Prostate gland (tissue), 2 donors: ENCODE data around the gene KCTD11. TPM values are rescaled to one million over a fixed set of nuclear protein-coding genes. Genes with fewer than 3 reads are reported as not detected.

Experiments
- DNase-seq: peaks from one replicate; pipeline ENCODE4 v3.0.0-alpha.2; 2019; ENCODE audit warnings: low spot score
- H3K27ac ChIP-seq, 2 donors: fragments of 200-600 bp; sonication (generic); 2 replicates each; pipeline ENCODE4 v1.5.1; 2017 to 2019
- H3K27me3 ChIP-seq: fragments of 200-600 bp; sonication (generic); replicated peaks from 2 replicates; pipeline ENCODE4 v1.5.1; 2019; ENCODE audit not compliant: insufficient read depth
- H3K36me3 ChIP-seq, 2 donors: fragments of 200-600 bp; sonication (generic); 1 replicate in 1 of 2; 2 replicates in 1 of 2; pipeline versions ENCODE4 v1.5.1 to v1.8.1; 2017 to 2019
- H3K4me1 ChIP-seq: fragments of 200-600 bp; sonication (generic); replicated peaks from 2 replicates; pipeline ENCODE4 v1.5.1; 2019
- H3K4me3 ChIP-seq, 2 donors: fragments of 200-600 bp; sonication (generic); 2 replicates each; pipeline ENCODE4 v1.5.1; 2017 to 2019
- H3K9me3 ChIP-seq: fragments of 200-600 bp; sonication (generic); 2 replicates; pipeline ENCODE4 v1.5.1; 2017
- POLR2A ChIP-seq: fragments of 450-650 bp; IDR thresholded peaks from one replicate; pipeline ENCODE4 v1.6.1; 2016; ENCODE audit warnings: antibody characterized with exemption, mild to moderate bottlenecking
- POLR2AphosphoS5 ChIP-seq: sonication (generic); formaldehyde crosslinking; IDR thresholded peaks from one replicate; pipeline ENCODE4 v1.6.1; 2017; ENCODE audit warnings: antibody characterized with exemption
- WGBS: methylation state at CpG from one replicate; pipeline ENCODE4 v1.1.5; 2018; 5-methylcytosine and 5-hydroxymethylcytosine counted together
- intact Hi-C: fragments of 100-400 bp; cut with DNase I; formaldehyde crosslinking; loops from one replicate; pipeline ENCODE4 v1.14.2; 2022
- small RNA-seq, 2 donors: library from RNA; depleted of rRNA; stranded (forward); fragments of <200 nt; gene quantifications; one replicate each; pipeline ENCODE3, GENCODE V24; 2016
- total RNA-seq, 2 donors: library from RNA; depleted of rRNA; stranded (reverse); fragments of >200 nt; gene quantifications; one replicate each; pipeline ENCODE4 v1.1.0, GENCODE V29; 2016
- TF ChIP-seq, protein P1 (sequence below), 4 experiments: fragments of 200-600 bp in 2 of 4; fragments of 450-650 bp in 2 of 4; sonication (generic) in 2 of 4; IDR thresholded peaks; 1 replicate in 3 of 4; 2 replicates in 1 of 4; pipeline ENCODE4 v1.5.1; 2016 to 2019; ENCODE audit warnings: antibody characterized with exemption in 4 of 4, mild to moderate bottlenecking in 2 of 4, moderate library complexity in 2 of 4

Gene KCTD11
- total RNA-seq, 2 donors from 2014 or later = 8.9 to 15.2 TPM

DNA sequence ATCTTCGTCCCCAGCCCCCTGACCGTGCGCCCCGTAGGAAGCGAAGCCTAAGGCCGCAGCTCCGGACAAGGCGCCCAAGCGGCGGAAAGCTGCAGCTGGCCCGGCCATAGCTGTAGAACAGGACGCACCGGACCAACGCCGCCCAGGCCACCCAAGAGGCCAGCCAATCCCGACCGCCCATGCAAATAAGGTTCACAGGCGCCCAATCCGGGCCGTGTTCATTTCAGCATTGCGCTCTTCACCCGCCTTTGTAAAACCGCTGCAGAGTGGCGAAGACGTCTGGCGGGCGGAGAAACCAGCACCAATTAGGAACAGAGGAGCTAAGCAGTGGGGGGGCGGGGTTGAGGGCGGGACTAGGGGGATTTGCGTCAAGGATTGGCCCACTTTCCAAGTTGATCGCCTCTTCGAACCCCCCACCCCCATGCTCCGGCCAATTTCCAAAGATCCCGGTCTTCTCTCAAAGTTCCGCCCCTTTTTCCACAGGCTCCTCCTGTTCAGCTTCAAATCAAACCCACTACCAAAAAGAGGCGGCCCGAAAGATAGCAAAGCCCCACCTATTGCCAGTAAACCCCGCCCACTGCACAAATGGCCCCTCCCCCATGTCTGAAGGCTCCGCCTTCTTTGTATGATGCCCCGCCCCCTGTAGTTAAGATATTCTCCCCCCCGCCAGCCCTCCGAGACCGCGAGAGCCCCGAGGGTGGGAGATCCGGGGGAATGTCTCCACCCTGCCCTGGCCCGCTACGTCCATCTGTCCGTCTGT lies 52.2 kb downstream of the KCTD11 start, which contains the start of gene TMEM256:
Gene TMEM256 (minus strand): TSS at position 121 of the 760 bp plus-strand sequence. CDS start 13 bp downstream, at position 108.
- H3K4me3 ChIP-seq = peak within 1 kb of the TSS; percentile 70 to 80
- H3K4me1 ChIP-seq = no peaks in the 10 kb centered on the region
- WGBS = under 1% methylated on average over 49 of the region's 49 CpGs
- intact Hi-C loops = loop anchor here (5.0 kb wide), 1 partner anchor 73 kb away; the partner anchor contains the start of gene ZBTB4
- no peaks in the 10 kb centered on the region for H3K36me3 ChIP-seq
- DNase-seq = peak; percentile 99
- H3K27me3 ChIP-seq = no peaks in the 10 kb centered on the region
- H3K9me3 ChIP-seq = no peaks in the 10 kb centered on the region
- H3K27ac ChIP-seq = peak within 1 kb of the TSS; percentile 83 to 86
- TF ChIP-seq, protein P1, sequence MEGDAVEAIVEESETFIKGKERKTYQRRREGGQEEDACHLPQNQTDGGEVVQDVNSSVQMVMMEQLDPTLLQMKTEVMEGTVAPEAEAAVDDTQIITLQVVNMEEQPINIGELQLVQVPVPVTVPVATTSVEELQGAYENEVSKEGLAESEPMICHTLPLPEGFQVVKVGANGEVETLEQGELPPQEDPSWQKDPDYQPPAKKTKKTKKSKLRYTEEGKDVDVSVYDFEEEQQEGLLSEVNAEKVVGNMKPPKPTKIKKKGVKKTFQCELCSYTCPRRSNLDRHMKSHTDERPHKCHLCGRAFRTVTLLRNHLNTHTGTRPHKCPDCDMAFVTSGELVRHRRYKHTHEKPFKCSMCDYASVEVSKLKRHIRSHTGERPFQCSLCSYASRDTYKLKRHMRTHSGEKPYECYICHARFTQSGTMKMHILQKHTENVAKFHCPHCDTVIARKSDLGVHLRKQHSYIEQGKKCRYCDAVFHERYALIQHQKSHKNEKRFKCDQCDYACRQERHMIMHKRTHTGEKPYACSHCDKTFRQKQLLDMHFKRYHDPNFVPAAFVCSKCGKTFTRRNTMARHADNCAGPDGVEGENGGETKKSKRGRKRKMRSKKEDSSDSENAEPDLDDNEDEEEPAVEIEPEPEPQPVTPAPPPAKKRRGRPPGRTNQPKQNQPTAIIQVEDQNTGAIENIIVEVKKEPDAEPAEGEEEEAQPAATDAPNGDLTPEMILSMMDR (IDR thresholded peaks at IDR 0.05) = peak in 2 of 4 experiments; percentile 31 to 45
- peak; percentile 98 for TF ChIP-seq POLR2AphosphoS5
- TF ChIP-seq POLR2A = peak; percentile 99

Small RNAs within 50 kb of the gene (small RNA-seq; reads per million reads assigned to genes)
- gene AC026954.2 = 0 reads per million in 2 donors

Other genes with a start within 250 kb of the KCTD11 start
- under 1 TPM in 1 of 2 donors, not detected in 1; 0.41 TPM for gene ASGR2, start 237.3 kb upstream of the KCTD11 start, total RNA-seq
- gene ASGR1, start 172.8 kb upstream of the KCTD11 start, total RNA-seq = 1 to 10 TPM in 1 of 2 donors, under 1 TPM in 1; 0.50 to 9.4 TPM
- 10 to 100 TPM in 1 of 2 donors, 1 to 10 TPM in 1; 9.3 to 31.6 TPM for gene DLG4, start 132.3 kb upstream of the KCTD11 start, total RNA-seq
- gene ACADVL, start 132.2 kb upstream of the KCTD11 start, total RNA-seq = 100 to 1,000 TPM; 589 to 593 TPM
- 100 to 1,000 TPM in 1 of 2 donors, 10 to 100 TPM in 1; 52.3 to 116 TPM for gene DVL2, start 117.6 kb upstream of the KCTD11 start, total RNA-seq
- 10 to 100 TPM; 41.2 to 92.5 TPM for gene PHF23, start 112.7 kb upstream of the KCTD11 start, total RNA-seq
- gene GABARAP, start 109.7 kb upstream of the KCTD11 start, total RNA-seq = 100 to 1,000 TPM; 493 to 527 TPM
- 100 to 1,000 TPM in 1 of 2 donors, 10 to 100 TPM in 1; 61.2 to 107 TPM for gene CTDNEP1, start 100.4 kb upstream of the KCTD11 start, total RNA-seq
- gene ELP5, start 99.9 kb upstream of the KCTD11 start, total RNA-seq = 10 to 100 TPM; 50.1 to 65.2 TPM
- 10 to 100 TPM; 42.0 to 45.8 TPM for gene CLDN7, start 89.7 kb upstream of the KCTD11 start, total RNA-seq
- gene SLC2A4, start 70.4 kb upstream of the KCTD11 start, total RNA-seq = 10 to 100 TPM; 13.8 to 27.4 TPM
- gene YBX2, start 57.5 kb upstream of the KCTD11 start, total RNA-seq = 10 to 100 TPM in 1 of 2 donors, under 1 TPM in 1; 0.64 to 49.1 TPM
- gene EIF5A, start 44.5 kb upstream of the KCTD11 start, total RNA-seq = 100 to 1,000 TPM; 172 to 195 TPM
- 100 to 1,000 TPM in 1 of 2 donors, 10 to 100 TPM in 1; 88.4 to 140 TPM for gene GPS2, start 36.8 kb upstream of the KCTD11 start, total RNA-seq
- gene NEURL4, start 22.8 kb upstream of the KCTD11 start, total RNA-seq = 10 to 100 TPM; 15.7 to 36.0 TPM
- 1 to 10 TPM; 2.5 to 6.5 TPM for gene ACAP1, start 15.6 kb upstream of the KCTD11 start, total RNA-seq
- not detected for gene TMEM95, start 3.0 kb downstream of the KCTD11 start, total RNA-seq
- 10 to 100 TPM in 1 of 2 donors, 1 to 10 TPM in 1; 9.9 to 28.4 TPM for gene TNK1, start 28.9 kb downstream of the KCTD11 start, total RNA-seq
- gene PLSCR3, start 42.4 kb downstream of the KCTD11 start, total RNA-seq = 10 to 100 TPM; 25.8 to 26.4 TPM
- 100 to 1,000 TPM in 1 of 2 donors, 10 to 100 TPM in 1; 63.0 to 192 TPM for gene TMEM256, start 51.9 kb downstream of the KCTD11 start, total RNA-seq
- 10 to 100 TPM in 1 of 2 donors, 1 to 10 TPM in 1; 8.6 to 16.2 TPM for gene NLGN2, start 55.7 kb downstream of the KCTD11 start, total RNA-seq
- 1 to 10 TPM in 1 of 2 donors, not detected in 1; 3.6 TPM for gene SPEM1, start 68.2 kb downstream of the KCTD11 start, total RNA-seq
- 1 to 10 TPM in 1 of 2 donors, not detected in 1; 5.3 TPM for gene SPEM2, start 73.5 kb downstream of the KCTD11 start, total RNA-seq
- gene SPEM3, start 76.7 kb downstream of the KCTD11 start, total RNA-seq = under 1 TPM; 0.09 to 0.11 TPM
- 10 to 100 TPM in 1 of 2 donors, 1 to 10 TPM in 1; 9.9 to 10.3 TPM for gene TMEM102, start 83.3 kb downstream of the KCTD11 start, total RNA-seq
- gene FGF11, start 87.3 kb downstream of the KCTD11 start, total RNA-seq = 1 to 10 TPM; 1.2 to 4.2 TPM
- 10 to 100 TPM in 1 of 2 donors, 1 to 10 TPM in 1; 6.9 to 10.4 TPM for gene CHRNB1, start 92.9 kb downstream of the KCTD11 start, total RNA-seq
- gene ZBTB4, start 127.5 kb downstream of the KCTD11 start, total RNA-seq = 10 to 100 TPM; 60.5 to 69.4 TPM
- gene SLC35G6, start 129.3 kb downstream of the KCTD11 start, total RNA-seq = not detected
- 100 to 1,000 TPM in 1 of 2 donors, 10 to 100 TPM in 1; 79.7 to 217 TPM for gene POLR2A, start 132.2 kb downstream of the KCTD11 start, total RNA-seq
- gene TNFSF12, start 196.9 kb downstream of the KCTD11 start, total RNA-seq = 10 to 100 TPM; 29.9 to 47.9 TPM
- 10 to 100 TPM; 20.4 to 21.1 TPM for gene TNFSF13, start 206.6 kb downstream of the KCTD11 start, total RNA-seq
- gene SENP3, start 209.8 kb downstream of the KCTD11 start, total RNA-seq = 10 to 100 TPM; 39.6 to 65.7 TPM
- gene CD68, start 227.5 kb downstream of the KCTD11 start, total RNA-seq = 10 to 100 TPM; 12.3 to 17.3 TPM
- gene MPDU1, start 231.7 kb downstream of the KCTD11 start, total RNA-seq = 100 to 1,000 TPM; 101 to 239 TPM
- 10 to 100 TPM in 1 of 2 donors, 1 to 10 TPM in 1; 6.3 to 15.0 TPM for gene SOX15, start 237.9 kb downstream of the KCTD11 start, total RNA-seq